WTC11 (cell line): Measurements from ENCODE around the gene MTUS2. TPM values are rescaled to one million over a fixed set of nuclear protein-coding genes. Genes with fewer than 3 reads are reported as not detected.

Source experiments
- ATAC-seq: fragments of 200-7000 bp; cut with Tn5 transposase; 2 replicates; pipeline ENCODE4 v1.10.0; 2021; ENCODE audit warnings: mild to moderate bottlenecking, moderate library complexity
- CTCF ChIA-PET: fragments of 300-600 bp; sonication (Branson Sonifier 250); formaldehyde crosslinking; loops from one replicate; lab custom pipeline; 2021; ENCODE audit warnings: antibody characterized with exemption; lab: Charles Lee
- POLR2A ChIA-PET: fragments of 350-600 bp; sonication (Branson Sonifier 250); formaldehyde crosslinking; loops from one replicate; lab custom pipeline; 2021; ENCODE audit warnings: antibody characterized with exemption; lab: Charles Lee
- DNase-seq: peaks from one replicate; pipeline ENCODE4 v3.0.0; 2021; ENCODE audit warnings: low spot score
- H3K27ac Mint-ChIP-seq: 2 replicates; pipeline ENCODE4 v1.8.0; 2021; ENCODE audit warnings: mixed read lengths
- H3K27me3 Mint-ChIP-seq: 2 replicates; pipeline ENCODE4 v1.8.0; 2021; ENCODE audit warnings: low read depth, mild to moderate bottlenecking, moderate library complexity, mixed read lengths
- H3K36me3 Mint-ChIP-seq: 2 replicates; pipeline ENCODE4 v1.8.0; 2021; ENCODE audit warnings: mixed read lengths
- H3K4me1 Mint-ChIP-seq: 2 replicates; pipeline ENCODE4 v1.8.0; 2022; ENCODE audit warnings: mixed read lengths
- H3K4me3 Mint-ChIP-seq: 2 replicates; pipeline ENCODE4 v1.8.0; 2021; ENCODE audit warnings: mild to moderate bottlenecking, moderate library complexity, mixed read lengths
- H3K9me3 Mint-ChIP-seq: 2 replicates; pipeline ENCODE4 v1.8.0; 2021; ENCODE audit warnings: mixed read lengths
- ELF4 ChIP-seq: sonication (generic); formaldehyde crosslinking; IDR thresholded peaks from 2 replicates; pipeline ENCODE4 v1.8.1; 2022; ENCODE audit warnings: low read depth, mild to moderate bottlenecking, moderate library complexity, missing genetic modification reagents
- FOXJ3 ChIP-seq: sonication (generic); formaldehyde crosslinking; IDR thresholded peaks from 2 replicates; pipeline ENCODE4 v1.9.0; 2021; ENCODE audit warnings: missing genetic modification reagents, mild to moderate bottlenecking, borderline replicate concordance
- GRHL2 ChIP-seq: fragments of 250-450 bp; sonication (Bioruptor Pico); IDR thresholded peaks from 2 replicates; pipeline ENCODE4 v1.8.0; 2022; ENCODE audit warnings: mild to moderate bottlenecking, moderate library complexity; ENCODE audit not compliant: insufficient replicate concordance, severe bottlenecking
- HMGA2 ChIP-seq: fragments of 250-450 bp; sonication (Bioruptor Pico); IDR thresholded peaks from 2 replicates; pipeline ENCODE4 v1.4.0; 2021; ENCODE audit warnings: mild to moderate bottlenecking, moderate library complexity
- JAZF1 ChIP-seq: fragments of 250-450 bp; sonication (Bioruptor Pico); IDR thresholded peaks from 2 replicates; pipeline ENCODE4 v1.9.0; 2021; ENCODE audit warnings: moderate library complexity, mild to moderate bottlenecking, inconsistent platforms
- NFATC4 ChIP-seq: fragments of 250-450 bp; sonication (Bioruptor Pico); IDR thresholded peaks from 2 replicates; pipeline ENCODE4 v1.9.0; 2021; ENCODE audit warnings: mild to moderate bottlenecking
- PRRX2 ChIP-seq: fragments of 250-450 bp; sonication (Bioruptor Pico); IDR thresholded peaks from 2 replicates; pipeline ENCODE4 v1.8.0; 2021; ENCODE audit warnings: mild to moderate bottlenecking
- RORB ChIP-seq: fragments of 250-450 bp; sonication (Bioruptor Pico); IDR thresholded peaks from 2 replicates; pipeline ENCODE4 v1.9.0; 2021; ENCODE audit warnings: mild to moderate bottlenecking
- SMAD4 ChIP-seq: sonication (generic); formaldehyde crosslinking; IDR thresholded peaks from 2 replicates; pipeline ENCODE4 v1.8.0; 2022; ENCODE audit warnings: mild to moderate bottlenecking, missing genetic modification reagents
- ZBTB21 ChIP-seq: sonication (generic); formaldehyde crosslinking; IDR thresholded peaks from 2 replicates; pipeline ENCODE4 v1.8.1; 2023; ENCODE audit warnings: mild to moderate bottlenecking, missing genetic modification reagents, borderline replicate concordance
- total RNA-seq: library from RNA; stranded (reverse); gene quantifications from 3 replicates; pipeline ENCODE4 v1.2.3, GENCODE V29; 2021
- TF ChIP-seq, protein P1 (sequence below): sonication (generic); formaldehyde crosslinking; IDR thresholded peaks from 2 replicates; pipeline ENCODE4 v1.8.1; 2023; ENCODE audit warnings: mild to moderate bottlenecking, missing genetic modification reagents
- TF ChIP-seq, protein P2 (sequence below): fragments of 250-450 bp; sonication (Bioruptor Pico); IDR thresholded peaks from 2 replicates; pipeline ENCODE4 v1.9.0; 2021; ENCODE audit warnings: moderate library complexity, mild to moderate bottlenecking, inconsistent platforms, borderline replicate concordance
- TF ChIP-seq, protein P3 (sequence below): sonication (generic); formaldehyde crosslinking; conservative IDR thresholded peaks from 2 replicates; pipeline ENCODE4 v1.8.1; 2023; ENCODE audit warnings: mild to moderate bottlenecking, low read depth, missing genetic modification reagents, moderate library complexity
- TF ChIP-seq, protein P4 (sequence below): sonication (generic); formaldehyde crosslinking; IDR thresholded peaks from 2 replicates; pipeline ENCODE4 v1.8.0; 2023; ENCODE audit warnings: mild to moderate bottlenecking, missing genetic modification reagents
- TF ChIP-seq, protein P5 (sequence below): sonication (generic); formaldehyde crosslinking; IDR thresholded peaks from 2 replicates; pipeline ENCODE4 v1.8.1; 2022; ENCODE audit warnings: missing genetic modification reagents, borderline replicate concordance
- TF ChIP-seq, protein P6 (sequence below): fragments of 250-450 bp; sonication (Bioruptor Pico); IDR thresholded peaks from 2 replicates; pipeline ENCODE4 v1.9.0; 2021; ENCODE audit warnings: mild to moderate bottlenecking
- TF ChIP-seq, protein P7 (sequence below): fragments of 250-450 bp; sonication (Bioruptor Pico); IDR thresholded peaks from 2 replicates; pipeline ENCODE4 v2.1.2; 2022; ENCODE audit warnings: mild to moderate bottlenecking, moderate library complexity
- TF ChIP-seq, protein P8 (sequence below): sonication (generic); formaldehyde crosslinking; conservative IDR thresholded peaks from 2 replicates; pipeline ENCODE4 v1.8.1; 2022; ENCODE audit warnings: mild to moderate bottlenecking, missing genetic modification reagents

Gene MTUS2
- total RNA-seq, 1 experiment from 2014 or later = 0.22 TPM

DNA sequence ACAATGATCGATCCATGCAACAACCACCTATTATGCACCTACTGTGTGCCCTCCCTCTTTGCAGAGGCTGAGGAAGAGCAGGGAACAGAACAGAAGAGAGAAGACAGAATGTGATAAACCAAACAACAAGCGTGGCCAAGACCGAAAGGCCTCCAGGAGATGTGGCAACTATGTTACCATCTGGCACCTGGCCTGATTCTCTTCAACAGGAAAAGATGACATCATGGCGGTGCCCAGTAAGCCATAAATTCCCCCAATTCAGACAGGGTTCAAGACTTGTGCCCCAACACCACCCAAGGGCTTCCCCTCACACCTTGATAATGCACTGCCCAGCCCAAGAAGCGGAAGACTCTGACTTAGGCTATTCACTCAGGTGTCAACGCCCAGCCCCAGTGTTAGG, 731.1 kb downstream of the MTUS2 start:
- TF ChIP-seq, protein P1, sequence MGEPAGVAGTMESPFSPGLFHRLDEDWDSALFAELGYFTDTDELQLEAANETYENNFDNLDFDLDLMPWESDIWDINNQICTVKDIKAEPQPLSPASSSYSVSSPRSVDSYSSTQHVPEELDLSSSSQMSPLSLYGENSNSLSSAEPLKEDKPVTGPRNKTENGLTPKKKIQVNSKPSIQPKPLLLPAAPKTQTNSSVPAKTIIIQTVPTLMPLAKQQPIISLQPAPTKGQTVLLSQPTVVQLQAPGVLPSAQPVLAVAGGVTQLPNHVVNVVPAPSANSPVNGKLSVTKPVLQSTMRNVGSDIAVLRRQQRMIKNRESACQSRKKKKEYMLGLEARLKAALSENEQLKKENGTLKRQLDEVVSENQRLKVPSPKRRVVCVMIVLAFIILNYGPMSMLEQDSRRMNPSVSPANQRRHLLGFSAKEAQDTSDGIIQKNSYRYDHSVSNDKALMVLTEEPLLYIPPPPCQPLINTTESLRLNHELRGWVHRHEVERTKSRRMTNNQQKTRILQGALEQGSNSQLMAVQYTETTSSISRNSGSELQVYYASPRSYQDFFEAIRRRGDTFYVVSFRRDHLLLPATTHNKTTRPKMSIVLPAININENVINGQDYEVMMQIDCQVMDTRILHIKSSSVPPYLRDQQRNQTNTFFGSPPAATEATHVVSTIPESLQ (CRISPR knock-in tag) = no peak
- TF ChIP-seq, protein P2, sequence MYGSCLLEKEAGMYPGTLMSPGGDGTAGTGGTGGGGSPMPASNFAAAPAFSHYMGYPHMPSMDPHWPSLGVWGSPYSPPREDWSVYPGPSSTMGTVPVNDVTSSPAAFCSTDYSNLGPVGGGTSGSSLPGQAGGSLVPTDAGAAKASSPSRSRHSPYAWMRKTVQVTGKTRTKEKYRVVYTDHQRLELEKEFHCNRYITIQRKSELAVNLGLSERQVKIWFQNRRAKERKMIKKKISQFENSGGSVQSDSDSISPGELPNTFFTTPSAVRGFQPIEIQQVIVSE (CRISPR knock-in tag) = no peak
- TF ChIP-seq FOXJ3 (no peak), HMGA2 (CRISPR knock-in tag) (no peak), RORB (CRISPR knock-in tag) (no peak), GRHL2 (no peak), NFATC4 (no peak), SMAD4 (CRISPR knock-in tag) (no peak), ELF4 (CRISPR knock-in tag) (no peak), JAZF1 (CRISPR knock-in tag) (no peak), ZBTB21 (no peak), PRRX2 (CRISPR knock-in tag) (no peak)
- TF ChIP-seq, protein P3, sequence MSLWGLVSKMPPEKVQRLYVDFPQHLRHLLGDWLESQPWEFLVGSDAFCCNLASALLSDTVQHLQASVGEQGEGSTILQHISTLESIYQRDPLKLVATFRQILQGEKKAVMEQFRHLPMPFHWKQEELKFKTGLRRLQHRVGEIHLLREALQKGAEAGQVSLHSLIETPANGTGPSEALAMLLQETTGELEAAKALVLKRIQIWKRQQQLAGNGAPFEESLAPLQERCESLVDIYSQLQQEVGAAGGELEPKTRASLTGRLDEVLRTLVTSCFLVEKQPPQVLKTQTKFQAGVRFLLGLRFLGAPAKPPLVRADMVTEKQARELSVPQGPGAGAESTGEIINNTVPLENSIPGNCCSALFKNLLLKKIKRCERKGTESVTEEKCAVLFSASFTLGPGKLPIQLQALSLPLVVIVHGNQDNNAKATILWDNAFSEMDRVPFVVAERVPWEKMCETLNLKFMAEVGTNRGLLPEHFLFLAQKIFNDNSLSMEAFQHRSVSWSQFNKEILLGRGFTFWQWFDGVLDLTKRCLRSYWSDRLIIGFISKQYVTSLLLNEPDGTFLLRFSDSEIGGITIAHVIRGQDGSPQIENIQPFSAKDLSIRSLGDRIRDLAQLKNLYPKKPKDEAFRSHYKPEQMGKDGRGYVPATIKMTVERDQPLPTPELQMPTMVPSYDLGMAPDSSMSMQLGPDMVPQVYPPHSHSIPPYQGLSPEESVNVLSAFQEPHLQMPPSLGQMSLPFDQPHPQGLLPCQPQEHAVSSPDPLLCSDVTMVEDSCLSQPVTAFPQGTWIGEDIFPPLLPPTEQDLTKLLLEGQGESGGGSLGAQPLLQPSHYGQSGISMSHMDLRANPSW (CRISPR knock-in tag) = no peak
- TF ChIP-seq, protein P4, sequence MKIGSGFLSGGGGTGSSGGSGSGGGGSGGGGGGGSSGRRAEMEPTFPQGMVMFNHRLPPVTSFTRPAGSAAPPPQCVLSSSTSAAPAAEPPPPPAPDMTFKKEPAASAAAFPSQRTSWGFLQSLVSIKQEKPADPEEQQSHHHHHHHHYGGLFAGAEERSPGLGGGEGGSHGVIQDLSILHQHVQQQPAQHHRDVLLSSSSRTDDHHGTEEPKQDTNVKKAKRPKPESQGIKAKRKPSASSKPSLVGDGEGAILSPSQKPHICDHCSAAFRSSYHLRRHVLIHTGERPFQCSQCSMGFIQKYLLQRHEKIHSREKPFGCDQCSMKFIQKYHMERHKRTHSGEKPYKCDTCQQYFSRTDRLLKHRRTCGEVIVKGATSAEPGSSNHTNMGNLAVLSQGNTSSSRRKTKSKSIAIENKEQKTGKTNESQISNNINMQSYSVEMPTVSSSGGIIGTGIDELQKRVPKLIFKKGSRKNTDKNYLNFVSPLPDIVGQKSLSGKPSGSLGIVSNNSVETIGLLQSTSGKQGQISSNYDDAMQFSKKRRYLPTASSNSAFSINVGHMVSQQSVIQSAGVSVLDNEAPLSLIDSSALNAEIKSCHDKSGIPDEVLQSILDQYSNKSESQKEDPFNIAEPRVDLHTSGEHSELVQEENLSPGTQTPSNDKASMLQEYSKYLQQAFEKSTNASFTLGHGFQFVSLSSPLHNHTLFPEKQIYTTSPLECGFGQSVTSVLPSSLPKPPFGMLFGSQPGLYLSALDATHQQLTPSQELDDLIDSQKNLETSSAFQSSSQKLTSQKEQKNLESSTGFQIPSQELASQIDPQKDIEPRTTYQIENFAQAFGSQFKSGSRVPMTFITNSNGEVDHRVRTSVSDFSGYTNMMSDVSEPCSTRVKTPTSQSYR = no peak
- TF ChIP-seq, protein P5, sequence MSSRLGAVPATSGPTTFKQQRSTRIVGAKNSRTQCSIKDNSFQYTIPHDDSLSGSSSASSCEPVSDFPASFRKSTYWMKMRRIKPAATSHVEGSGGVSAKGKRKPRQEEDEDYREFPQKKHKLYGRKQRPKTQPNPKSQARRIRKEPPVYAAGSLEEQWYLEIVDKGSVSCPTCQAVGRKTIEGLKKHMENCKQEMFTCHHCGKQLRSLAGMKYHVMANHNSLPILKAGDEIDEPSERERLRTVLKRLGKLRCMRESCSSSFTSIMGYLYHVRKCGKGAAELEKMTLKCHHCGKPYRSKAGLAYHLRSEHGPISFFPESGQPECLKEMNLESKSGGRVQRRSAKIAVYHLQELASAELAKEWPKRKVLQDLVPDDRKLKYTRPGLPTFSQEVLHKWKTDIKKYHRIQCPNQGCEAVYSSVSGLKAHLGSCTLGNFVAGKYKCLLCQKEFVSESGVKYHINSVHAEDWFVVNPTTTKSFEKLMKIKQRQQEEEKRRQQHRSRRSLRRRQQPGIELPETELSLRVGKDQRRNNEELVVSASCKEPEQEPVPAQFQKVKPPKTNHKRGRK (CRISPR knock-in tag) = no peak
- TF ChIP-seq, protein P6, sequence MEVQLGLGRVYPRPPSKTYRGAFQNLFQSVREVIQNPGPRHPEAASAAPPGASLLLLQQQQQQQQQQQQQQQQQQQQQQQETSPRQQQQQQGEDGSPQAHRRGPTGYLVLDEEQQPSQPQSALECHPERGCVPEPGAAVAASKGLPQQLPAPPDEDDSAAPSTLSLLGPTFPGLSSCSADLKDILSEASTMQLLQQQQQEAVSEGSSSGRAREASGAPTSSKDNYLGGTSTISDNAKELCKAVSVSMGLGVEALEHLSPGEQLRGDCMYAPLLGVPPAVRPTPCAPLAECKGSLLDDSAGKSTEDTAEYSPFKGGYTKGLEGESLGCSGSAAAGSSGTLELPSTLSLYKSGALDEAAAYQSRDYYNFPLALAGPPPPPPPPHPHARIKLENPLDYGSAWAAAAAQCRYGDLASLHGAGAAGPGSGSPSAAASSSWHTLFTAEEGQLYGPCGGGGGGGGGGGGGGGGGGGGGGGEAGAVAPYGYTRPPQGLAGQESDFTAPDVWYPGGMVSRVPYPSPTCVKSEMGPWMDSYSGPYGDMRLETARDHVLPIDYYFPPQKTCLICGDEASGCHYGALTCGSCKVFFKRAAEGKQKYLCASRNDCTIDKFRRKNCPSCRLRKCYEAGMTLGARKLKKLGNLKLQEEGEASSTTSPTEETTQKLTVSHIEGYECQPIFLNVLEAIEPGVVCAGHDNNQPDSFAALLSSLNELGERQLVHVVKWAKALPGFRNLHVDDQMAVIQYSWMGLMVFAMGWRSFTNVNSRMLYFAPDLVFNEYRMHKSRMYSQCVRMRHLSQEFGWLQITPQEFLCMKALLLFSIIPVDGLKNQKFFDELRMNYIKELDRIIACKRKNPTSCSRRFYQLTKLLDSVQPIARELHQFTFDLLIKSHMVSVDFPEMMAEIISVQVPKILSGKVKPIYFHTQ = no peak
- TF ChIP-seq, protein P7, sequence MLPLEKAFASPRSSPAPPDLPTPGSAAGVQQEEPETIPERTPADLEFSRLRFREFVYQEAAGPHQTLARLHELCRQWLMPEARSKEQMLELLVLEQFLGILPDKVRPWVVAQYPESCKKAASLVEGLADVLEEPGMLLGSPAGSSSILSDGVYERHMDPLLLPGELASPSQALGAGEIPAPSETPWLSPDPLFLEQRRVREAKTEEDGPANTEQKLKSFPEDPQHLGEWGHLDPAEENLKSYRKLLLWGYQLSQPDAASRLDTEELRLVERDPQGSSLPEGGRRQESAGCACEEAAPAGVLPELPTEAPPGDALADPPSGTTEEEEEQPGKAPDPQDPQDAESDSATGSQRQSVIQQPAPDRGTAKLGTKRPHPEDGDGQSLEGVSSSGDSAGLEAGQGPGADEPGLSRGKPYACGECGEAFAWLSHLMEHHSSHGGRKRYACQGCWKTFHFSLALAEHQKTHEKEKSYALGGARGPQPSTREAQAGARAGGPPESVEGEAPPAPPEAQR (CRISPR knock-in tag) = no peak
- TF ChIP-seq, protein P8, sequence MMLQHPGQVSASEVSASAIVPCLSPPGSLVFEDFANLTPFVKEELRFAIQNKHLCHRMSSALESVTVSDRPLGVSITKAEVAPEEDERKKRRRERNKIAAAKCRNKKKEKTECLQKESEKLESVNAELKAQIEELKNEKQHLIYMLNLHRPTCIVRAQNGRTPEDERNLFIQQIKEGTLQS (CRISPR knock-in tag) = no peak
- ATAC-seq = no peak
- H3K27ac Mint-ChIP-seq = no peak overlapping the region
- H3K4me3 Mint-ChIP-seq = no peak overlapping the region
- DNase-seq = no peak
- peaks cover 24% of the 10 kb centered on the region for H3K4me1 Mint-ChIP-seq
- ChIA-PET CTCF (no interaction called here), POLR2A (no interaction called here)
- H3K27me3 Mint-ChIP-seq = no peaks in the 10 kb centered on the region
- H3K36me3 Mint-ChIP-seq = peaks cover 52% of the 10 kb centered on the region
- no peaks in the 10 kb centered on the region for H3K9me3 Mint-ChIP-seq
